Peyer's patch (tissue), 4 donors: Measurements from ENCODE around the gene RABGGTA.

Source experiments
- POLR2A ChIP-seq, 2 donors: fragments of 450-650 bp; IDR thresholded peaks; one replicate each; pipeline ENCODE4 v1.5.1; 2017; ENCODE audit warnings: antibody characterized with exemption in 2 of 2, mild to moderate bottlenecking in 2 of 2, moderate library complexity in 2 of 2
- TF ChIP-seq, protein P1 (sequence below), 6 experiments: fragments of 450-650 bp in 4 of 6; fragments of 200-600 bp in 2 of 6; sonication (generic) in 1 of 6; IDR thresholded peaks; one replicate each; pipeline ENCODE4 v1.5.1; 2017 to 2019; ENCODE audit warnings: antibody characterized with exemption in 6 of 6, mild to moderate bottlenecking in 3 of 6, moderate library complexity in 1 of 6

DNA sequence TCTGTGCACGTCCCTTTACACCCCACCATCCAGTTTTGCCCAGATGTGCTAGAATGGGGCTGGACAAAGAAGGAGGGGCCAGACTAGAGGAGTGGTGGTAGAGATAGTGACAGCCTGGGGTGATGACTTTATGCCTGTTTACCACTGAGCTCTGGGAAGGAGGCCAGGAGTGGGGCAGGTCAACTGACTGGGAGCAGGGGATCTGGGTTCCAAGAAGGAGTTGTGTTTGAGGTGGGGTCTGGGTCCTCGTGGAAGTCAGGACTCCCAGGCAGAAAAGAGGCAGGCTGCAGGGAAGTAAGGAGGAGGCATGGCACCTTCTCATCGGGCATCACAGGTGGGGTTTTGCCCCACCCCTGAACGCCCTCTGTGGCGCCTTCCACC is 38.9 kb upstream of the RABGGTA start:
- TF ChIP-seq POLR2A (IDR thresholded peaks at IDR 0.05), result no peak
- TF ChIP-seq, protein P1, sequence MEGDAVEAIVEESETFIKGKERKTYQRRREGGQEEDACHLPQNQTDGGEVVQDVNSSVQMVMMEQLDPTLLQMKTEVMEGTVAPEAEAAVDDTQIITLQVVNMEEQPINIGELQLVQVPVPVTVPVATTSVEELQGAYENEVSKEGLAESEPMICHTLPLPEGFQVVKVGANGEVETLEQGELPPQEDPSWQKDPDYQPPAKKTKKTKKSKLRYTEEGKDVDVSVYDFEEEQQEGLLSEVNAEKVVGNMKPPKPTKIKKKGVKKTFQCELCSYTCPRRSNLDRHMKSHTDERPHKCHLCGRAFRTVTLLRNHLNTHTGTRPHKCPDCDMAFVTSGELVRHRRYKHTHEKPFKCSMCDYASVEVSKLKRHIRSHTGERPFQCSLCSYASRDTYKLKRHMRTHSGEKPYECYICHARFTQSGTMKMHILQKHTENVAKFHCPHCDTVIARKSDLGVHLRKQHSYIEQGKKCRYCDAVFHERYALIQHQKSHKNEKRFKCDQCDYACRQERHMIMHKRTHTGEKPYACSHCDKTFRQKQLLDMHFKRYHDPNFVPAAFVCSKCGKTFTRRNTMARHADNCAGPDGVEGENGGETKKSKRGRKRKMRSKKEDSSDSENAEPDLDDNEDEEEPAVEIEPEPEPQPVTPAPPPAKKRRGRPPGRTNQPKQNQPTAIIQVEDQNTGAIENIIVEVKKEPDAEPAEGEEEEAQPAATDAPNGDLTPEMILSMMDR (IDR thresholded peaks at IDR 0.05), result no peak
